ENCODE results near the gene WNT8B.

Gene WNT8B, protein sequence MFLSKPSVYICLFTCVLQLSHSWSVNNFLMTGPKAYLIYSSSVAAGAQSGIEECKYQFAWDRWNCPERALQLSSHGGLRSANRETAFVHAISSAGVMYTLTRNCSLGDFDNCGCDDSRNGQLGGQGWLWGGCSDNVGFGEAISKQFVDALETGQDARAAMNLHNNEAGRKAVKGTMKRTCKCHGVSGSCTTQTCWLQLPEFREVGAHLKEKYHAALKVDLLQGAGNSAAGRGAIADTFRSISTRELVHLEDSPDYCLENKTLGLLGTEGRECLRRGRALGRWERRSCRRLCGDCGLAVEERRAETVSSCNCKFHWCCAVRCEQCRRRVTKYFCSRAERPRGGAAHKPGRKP

DNA sequence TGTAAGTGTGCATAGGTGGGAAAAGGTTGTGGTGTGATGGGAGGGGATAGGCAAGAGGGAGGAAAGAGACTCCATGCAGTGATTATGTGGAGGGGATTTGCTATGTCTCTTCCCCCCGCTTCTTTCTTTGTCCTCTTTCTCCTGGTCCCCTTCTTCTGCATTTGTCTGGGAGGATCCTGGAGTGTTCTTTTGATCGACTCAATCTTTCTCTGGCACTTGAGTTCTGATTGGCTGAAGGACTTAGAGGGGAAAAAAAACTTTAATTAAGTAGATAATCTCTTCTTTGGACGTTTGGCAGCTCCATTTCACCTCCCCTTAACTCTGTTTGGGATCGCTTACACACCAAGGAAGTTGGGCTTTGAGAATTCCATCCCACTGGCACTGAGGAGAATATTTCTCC, at the start of gene WNT8B:
TSS of gene WNT8B (plus strand) at position 301 of the 400 bp plus-strand sequence. CDS start 160 bp downstream, outside the sequence.
- H3K27me3 Mint-ChIP-seq = no peaks in the 10 kb centered on the region
- H3K4me3 Mint-ChIP-seq = no peak within 1 kb of the TSS
- peak within 1 kb of the TSS; percentile 46 for H3K27ac Mint-ChIP-seq
- no peaks in the 10 kb centered on the region for H3K36me3 Mint-ChIP-seq
- no peaks in the 10 kb centered on the region for H3K4me1 Mint-ChIP-seq
- no peaks in the 10 kb centered on the region for H3K9me3 Mint-ChIP-seq

DNA sequence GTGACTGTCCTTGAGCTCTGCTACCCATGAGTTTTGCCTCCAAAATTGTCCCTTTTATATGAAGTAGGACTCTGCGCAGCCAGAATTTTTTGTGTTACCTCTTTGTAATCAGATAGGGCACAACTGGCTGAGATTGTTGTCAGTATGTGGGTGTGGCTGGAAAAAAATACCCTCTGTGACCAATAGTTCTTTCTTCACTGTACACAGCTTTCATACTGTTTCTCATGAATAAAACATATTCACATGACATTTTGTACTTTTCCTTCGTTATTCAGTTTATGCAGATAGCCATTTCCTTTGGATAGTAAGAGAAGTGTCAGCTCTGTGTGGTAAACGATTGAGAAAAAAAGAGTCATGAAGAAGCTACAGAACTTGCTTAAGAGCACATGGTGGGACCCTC, 49.6 kb upstream of the WNT8B start:
- H3K4me3 Mint-ChIP-seq = no peak overlapping the region
- H3K27me3 Mint-ChIP-seq = no peaks in the 10 kb centered on the region
- no peak overlapping the region for H3K27ac Mint-ChIP-seq
- H3K9me3 Mint-ChIP-seq = no peaks in the 10 kb centered on the region
- H3K36me3 Mint-ChIP-seq = no peaks in the 10 kb centered on the region
- no peaks in the 10 kb centered on the region for H3K4me1 Mint-ChIP-seq

DNA sequence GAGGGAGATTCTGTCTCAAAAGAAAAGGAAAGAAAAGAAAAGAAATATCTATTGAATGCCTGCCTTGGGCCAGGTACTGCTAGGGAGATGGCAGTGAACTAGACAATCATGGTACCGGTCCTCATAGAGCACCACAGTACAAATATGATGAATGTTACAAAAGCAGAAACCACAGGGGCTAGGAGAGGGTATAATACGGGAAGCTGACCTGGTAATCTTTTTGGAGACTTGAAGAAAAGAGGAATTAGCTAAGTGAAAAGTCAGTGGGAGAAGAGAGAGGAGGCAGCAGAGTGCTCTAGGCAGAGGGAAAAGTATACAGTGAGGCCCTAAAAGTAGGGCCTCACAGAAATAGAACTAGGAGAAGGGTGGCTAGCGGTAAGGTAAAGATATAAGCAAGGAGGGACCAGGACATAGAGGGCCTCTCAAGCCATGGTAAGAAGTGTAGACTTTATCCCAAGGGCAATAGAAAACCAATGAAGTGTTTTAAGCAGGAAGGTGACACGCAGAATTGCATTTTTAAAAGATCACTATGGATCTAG, 42.8 kb upstream of the WNT8B start:
- Mint-ChIP-seq H3K4me3 (no peak overlapping the region), H3K27ac (no peak overlapping the region), H3K9me3 (no peaks in the 10 kb centered on the region), H3K36me3 (no peaks in the 10 kb centered on the region), H3K27me3 (no peaks in the 10 kb centered on the region), H3K4me1 (no peaks in the 10 kb centered on the region)

DNA sequence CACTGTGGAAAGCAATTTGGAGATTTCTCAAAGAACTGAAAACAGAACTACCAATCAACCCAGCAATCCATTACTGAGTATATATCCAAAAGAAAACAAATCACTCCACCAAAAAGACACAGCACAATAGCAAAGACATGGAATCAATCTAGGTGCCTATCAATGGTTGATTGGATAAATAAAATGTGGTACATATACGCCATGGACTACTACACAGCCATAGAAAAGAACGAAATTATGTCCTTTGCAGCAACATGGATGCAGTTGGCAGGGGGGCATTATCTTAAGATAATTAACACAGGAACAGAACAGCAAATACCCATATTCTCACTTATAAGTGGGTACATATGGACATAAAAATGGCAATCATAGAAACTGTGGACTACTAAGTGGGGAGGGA, 35.4 kb upstream of the WNT8B start:
- Mint-ChIP-seq H3K4me1 (no peaks in the 10 kb centered on the region), H3K36me3 (no peaks in the 10 kb centered on the region), H3K27ac (no peak overlapping the region), H3K27me3 (no peaks in the 10 kb centered on the region), H3K9me3 (no peaks in the 10 kb centered on the region), H3K4me3 (no peak overlapping the region)

DNA sequence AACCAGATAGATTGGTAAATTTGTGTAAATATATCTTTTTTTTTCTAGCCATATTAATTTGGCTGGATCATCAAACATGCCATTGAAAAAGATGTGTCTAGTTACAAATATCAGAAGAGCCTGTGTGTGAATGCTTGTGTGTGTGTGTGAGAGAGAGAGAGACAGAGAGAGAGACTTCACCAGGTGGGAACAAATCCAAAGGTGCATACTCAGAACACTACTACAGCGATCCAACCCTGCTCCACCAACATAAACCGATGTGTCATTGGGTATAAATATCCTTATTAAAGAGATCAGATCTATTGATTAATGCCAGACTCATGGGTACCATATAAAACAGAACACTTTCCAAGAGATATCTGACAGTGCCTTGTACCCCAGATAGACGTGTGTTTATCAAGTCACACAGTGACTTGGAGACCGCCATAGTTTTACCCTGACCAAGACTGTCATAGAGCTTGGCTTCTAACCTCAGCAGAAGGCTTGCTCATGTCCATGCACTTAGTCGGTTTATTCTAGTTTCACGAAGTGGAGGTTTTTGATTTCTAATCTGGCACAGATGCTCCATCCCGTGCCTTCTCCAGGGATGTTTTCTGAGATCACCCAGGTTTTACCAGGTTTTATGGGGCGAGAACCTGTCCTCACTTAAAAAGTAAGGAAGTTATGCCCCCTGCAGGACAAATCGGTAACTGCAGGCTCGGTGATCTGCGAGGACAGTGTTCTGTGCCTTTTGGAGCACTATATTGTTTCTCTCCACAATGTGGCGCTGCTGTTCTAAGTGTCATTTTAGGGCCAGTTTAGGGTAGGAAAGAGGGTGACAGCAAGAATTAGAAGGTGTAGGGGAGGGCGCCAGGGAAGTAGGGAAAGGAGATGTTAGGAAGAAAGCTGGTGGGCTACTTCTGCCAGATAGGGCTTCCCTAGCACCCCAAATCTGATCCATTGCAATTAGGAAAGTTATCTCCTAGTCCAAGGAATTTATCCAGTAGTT, 29.3 kb upstream of the WNT8B start:
- no peaks in the 10 kb centered on the region for H3K9me3 Mint-ChIP-seq
- H3K27me3 Mint-ChIP-seq = no peaks in the 10 kb centered on the region
- no peak overlapping the region for H3K4me3 Mint-ChIP-seq
- no peak overlapping the region for H3K27ac Mint-ChIP-seq
- H3K4me1 Mint-ChIP-seq = no peaks in the 10 kb centered on the region
- H3K36me3 Mint-ChIP-seq = no peaks in the 10 kb centered on the region

DNA sequence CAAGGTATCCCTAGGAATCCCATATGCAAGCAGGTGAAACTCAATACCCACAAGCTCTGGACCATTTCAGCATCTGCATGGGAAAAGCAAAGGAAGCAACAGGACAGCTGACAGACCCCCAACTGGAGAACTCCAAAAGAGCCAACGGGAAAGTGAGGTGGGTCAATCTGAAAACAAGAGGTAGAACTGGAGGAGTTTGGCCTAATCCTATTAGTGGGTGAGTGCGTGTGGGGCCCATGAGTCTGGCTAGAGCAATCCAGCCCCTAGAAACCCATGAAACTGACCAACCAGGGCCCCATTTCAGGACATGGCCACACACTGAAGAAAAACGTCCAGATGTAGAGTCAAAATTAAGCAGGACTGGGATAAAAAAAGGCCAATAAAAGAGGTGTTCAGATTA, 26.6 kb upstream of the WNT8B start:
- Mint-ChIP-seq H3K4me1 (no peaks in the 10 kb centered on the region), H3K27me3 (no peaks in the 10 kb centered on the region), H3K27ac (no peak overlapping the region), H3K9me3 (no peaks in the 10 kb centered on the region), H3K4me3 (no peak overlapping the region), H3K36me3 (no peaks in the 10 kb centered on the region)

DNA sequence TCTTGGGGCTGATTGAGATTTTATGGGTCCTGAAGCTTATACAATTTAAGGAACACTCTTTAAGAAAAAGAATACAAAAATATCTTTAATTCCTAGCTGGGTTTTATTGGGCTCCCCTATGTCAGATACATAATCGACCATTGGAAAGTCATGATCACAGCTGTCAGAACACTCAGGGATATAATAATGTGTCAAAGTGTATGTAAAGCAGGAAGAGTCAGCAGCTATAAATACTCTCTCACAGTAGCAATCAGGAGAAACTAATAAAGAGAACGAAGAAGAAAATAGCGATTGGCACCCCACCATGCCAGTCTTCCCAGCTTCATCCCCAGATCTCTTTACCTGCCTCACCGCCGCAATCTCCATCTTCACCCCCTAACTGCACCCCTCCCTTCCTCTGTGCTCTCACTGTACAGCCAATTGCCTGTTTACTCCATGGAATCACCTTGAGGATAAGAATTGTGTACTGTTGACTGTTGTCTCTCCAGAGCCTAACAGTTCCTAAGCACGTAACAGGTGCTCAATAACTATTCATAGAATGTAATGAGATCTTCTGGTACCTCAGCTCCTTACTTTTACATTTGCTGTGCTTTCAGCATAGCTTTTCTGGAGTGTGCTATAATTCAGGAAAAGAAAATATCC, 24.0 kb upstream of the WNT8B start:
- Mint-ChIP-seq H3K4me1 (no peaks in the 10 kb centered on the region), H3K4me3 (no peak overlapping the region), H3K9me3 (no peaks in the 10 kb centered on the region), H3K36me3 (no peaks in the 10 kb centered on the region), H3K27me3 (no peaks in the 10 kb centered on the region), H3K27ac (no peak overlapping the region)

DNA sequence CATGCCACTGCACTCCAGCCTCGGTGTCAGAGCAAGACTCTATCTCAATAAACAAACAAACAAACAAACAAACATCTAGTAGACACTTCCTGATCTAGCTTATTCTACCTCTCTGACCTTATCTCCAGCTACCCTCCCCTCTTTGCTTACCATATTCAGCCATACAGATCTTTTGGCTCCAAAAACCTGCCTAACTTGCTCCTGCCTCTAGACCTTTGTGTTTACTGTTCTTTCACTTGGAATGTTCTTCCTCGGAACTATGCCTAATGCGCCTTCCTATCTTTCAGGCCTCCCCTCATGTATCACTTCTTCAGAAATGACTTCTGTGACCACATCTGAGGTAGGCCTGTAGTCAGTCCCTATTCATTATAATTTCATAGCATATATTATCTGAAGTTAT, 20.3 kb upstream of the WNT8B start:
- H3K36me3 Mint-ChIP-seq = no peaks in the 10 kb centered on the region
- H3K4me3 Mint-ChIP-seq = no peak overlapping the region
- no peaks in the 10 kb centered on the region for H3K4me1 Mint-ChIP-seq
- H3K27ac Mint-ChIP-seq = no peak overlapping the region
- H3K27me3 Mint-ChIP-seq = peaks cover 2% of the 10 kb centered on the region
- H3K9me3 Mint-ChIP-seq = no peaks in the 10 kb centered on the region

DNA sequence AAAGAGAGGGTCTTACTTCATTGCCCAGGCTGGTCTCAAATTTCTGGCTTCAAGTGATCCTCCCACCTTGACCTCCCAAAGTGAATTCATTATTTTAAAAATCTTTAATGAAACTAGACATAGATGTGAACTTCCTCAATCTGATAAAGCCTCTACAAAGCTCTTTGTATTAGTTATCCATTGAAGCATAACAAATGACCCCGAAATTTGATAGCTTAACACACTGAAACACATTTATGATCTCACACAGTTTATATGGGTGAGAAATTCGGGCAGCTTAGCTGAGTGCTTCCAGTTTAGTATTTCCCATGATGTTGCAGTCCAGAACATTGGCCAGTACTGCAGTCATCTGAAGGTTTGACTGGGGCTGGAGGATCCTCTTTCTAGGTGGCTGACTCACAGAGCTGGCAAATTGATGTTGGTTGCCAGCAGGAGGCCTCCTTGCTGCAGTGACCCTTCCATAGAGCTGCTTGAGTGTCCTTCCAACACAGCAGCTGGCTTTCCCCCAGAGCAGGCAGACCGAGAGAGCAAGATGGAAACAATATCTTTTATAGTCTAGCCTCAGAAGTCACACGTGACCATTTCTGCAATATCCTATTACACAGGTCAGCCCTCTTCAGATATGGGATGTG, 16.6 kb upstream of the WNT8B start:
- H3K27ac Mint-ChIP-seq = no peak overlapping the region
- no peaks in the 10 kb centered on the region for H3K9me3 Mint-ChIP-seq
- no peaks in the 10 kb centered on the region for H3K36me3 Mint-ChIP-seq
- no peaks in the 10 kb centered on the region for H3K4me1 Mint-ChIP-seq
- H3K27me3 Mint-ChIP-seq = peaks cover 5% of the 10 kb centered on the region
- H3K4me3 Mint-ChIP-seq = no peak overlapping the region

DNA sequence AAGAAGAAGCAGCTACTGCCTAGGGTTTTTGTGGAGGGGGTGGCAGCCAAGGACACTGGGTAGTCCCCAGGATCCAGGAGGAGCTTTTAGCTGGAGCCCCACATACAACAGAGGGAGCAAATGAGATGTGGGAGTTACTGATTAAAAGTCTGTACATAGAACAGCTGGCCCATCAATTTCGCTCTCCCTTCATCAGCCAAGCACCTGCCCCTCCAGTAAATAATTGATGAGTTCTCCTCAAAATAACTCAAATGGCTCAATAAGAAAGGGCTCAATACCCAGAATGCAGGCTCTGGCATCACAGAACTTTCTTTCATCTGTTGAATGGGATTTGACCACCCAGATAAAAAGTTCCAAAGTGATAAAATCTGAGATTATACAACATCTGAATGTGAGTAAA, 15.1 kb upstream of the WNT8B start:
- Mint-ChIP-seq H3K9me3 (no peaks in the 10 kb centered on the region), H3K4me3 (no peak overlapping the region), H3K27ac (no peak overlapping the region), H3K36me3 (no peaks in the 10 kb centered on the region), H3K27me3 (peaks cover 8% of the 10 kb centered on the region), H3K4me1 (no peaks in the 10 kb centered on the region)

DNA sequence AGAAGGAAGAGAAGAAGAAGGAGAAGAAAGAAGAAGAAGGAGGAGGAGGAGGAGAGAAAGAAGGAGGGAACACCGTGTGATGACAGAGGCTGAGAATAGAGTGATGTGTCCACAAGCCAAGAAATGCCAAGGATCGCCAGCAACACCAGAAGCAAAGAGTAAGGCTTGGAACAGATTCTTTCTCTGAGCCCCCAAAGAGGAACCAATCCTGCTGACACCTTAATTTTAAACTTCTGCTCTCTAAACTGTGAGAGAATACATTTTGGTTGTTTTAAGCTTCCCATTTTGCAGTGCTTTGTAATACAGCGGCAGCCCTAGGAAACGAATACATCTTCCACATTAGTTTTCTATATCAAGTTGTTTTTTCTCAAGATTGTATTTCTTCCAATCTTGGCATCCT, 13.9 kb upstream of the WNT8B start:
- H3K27ac Mint-ChIP-seq = no peak overlapping the region
- no peaks in the 10 kb centered on the region for H3K4me1 Mint-ChIP-seq
- peaks cover 8% of the 10 kb centered on the region for H3K27me3 Mint-ChIP-seq
- no peak overlapping the region for H3K4me3 Mint-ChIP-seq
- H3K9me3 Mint-ChIP-seq = no peaks in the 10 kb centered on the region
- H3K36me3 Mint-ChIP-seq = no peaks in the 10 kb centered on the region

DNA sequence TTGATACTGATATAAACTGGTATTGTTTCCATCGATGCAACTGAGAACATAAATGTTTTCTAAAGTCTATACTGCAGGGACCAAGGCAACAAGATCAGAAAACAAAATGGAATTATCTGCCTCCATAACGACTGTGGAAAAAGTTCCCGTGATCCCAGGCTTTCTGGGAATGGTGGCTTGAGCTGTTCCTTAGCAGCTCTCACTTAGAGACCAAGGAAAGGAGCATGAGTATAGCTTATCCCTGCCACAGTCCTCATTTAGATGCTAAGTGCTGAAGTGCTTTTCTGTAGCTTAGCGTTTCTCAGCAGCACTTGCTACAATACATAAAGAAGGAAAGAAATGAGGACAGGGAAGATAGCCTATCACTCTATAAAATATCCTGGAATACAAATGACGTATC, 5.5 kb downstream of the WNT8B start:
- no peaks in the 10 kb centered on the region for H3K9me3 Mint-ChIP-seq
- H3K27ac Mint-ChIP-seq = no peak overlapping the region
- no peak overlapping the region for H3K4me3 Mint-ChIP-seq
- peaks cover 4% of the 10 kb centered on the region for H3K27me3 Mint-ChIP-seq
- H3K4me1 Mint-ChIP-seq = no peaks in the 10 kb centered on the region
- H3K36me3 Mint-ChIP-seq = no peaks in the 10 kb centered on the region

DNA sequence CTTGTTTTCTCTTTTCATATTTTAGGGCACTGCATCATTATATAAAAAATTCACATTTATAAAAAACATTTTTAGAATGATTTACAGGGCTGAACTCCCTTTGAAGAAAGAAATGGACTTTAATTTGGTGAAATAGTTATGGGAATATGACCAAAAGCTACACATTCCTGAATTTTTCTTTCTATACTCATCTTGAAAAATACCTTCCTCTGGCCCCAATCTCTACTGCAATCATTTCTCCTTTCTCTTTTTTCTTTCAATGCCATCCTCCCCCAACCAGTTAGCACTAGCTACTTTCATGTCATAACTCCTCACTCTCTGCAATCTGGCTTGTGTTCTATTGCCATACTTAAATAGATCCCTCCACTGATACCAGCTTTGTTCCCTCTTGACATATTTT, 6.2 kb downstream of the WNT8B start:
- Mint-ChIP-seq H3K36me3 (no peaks in the 10 kb centered on the region), H3K4me1 (no peaks in the 10 kb centered on the region), H3K9me3 (no peaks in the 10 kb centered on the region)

DNA sequence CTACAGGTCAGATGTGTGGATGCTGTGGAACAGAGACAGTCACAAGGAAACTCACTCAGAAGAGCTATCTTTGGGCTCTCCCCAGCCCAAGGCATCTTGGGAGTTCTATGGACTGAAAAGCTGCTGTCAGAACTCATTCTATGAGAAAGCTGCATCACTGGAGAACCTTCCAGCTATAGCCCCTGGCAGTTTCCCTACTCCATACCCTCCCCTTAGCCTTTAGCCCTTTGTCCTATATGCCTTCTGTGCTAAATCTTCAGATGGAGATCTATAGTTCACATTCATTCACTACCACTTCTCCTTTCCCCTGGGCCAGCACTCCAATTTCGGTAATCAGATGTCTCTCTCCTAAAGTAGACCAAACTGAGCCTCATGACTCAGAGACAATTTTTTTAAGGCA, 6.9 kb downstream of the WNT8B start:
- no peaks in the 10 kb centered on the region for H3K9me3 Mint-ChIP-seq
- H3K4me1 Mint-ChIP-seq = no peaks in the 10 kb centered on the region
- H3K27me3 Mint-ChIP-seq = peaks cover 4% of the 10 kb centered on the region
- H3K36me3 Mint-ChIP-seq = no peaks in the 10 kb centered on the region
- no peak overlapping the region for H3K4me3 Mint-ChIP-seq
- H3K27ac Mint-ChIP-seq = no peak overlapping the region

More for the DNA sequence above, 6.2 kb downstream of the WNT8B start:
- Mint-ChIP-seq H3K27me3 (peaks cover 4% of the 10 kb centered on the region), H3K27ac (no peak overlapping the region), H3K4me3 (no peak overlapping the region)

DNA sequence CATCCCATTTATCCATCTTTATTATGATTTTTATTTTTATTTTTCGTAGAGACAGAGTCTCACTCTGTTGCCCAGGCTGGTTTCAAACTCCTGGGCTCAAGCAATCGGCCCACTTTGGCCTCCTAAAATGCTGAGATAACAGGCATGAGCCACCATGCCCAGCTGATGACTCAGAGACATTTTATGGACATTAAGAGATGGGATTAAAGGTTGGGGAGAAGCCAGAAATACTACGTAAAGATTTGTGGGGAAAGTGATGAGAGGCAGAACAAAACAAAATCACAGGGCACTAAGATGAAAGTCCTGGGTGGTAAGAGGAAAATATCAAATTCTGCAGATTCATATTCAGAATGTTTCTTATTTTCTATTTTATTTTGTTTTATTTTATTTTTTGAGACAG, 7.6 kb downstream of the WNT8B start:
- Mint-ChIP-seq H3K27ac (no peak overlapping the region), H3K27me3 (peaks cover 4% of the 10 kb centered on the region), H3K9me3 (no peaks in the 10 kb centered on the region), H3K36me3 (no peaks in the 10 kb centered on the region), H3K4me1 (no peaks in the 10 kb centered on the region), H3K4me3 (no peak overlapping the region)
